Activated CD4-positive, CD25-positive, alpha-beta regulatory T cell treated with anti-CD3 and anti-CD28 coated beads, Interleukin-2, amount 50 U/mL, for 72 hours (primary cell): ENCODE data around the gene TCF21.
"Not testable (repeated sequence)": the region's sequence is repeated elsewhere in the genome, so short reads cannot be mapped to it uniquely, and the experiment has no call there.

Experiments
- DNase-seq: peaks from one replicate; pipeline ENCODE4 v3.0.0; 2021

Gene TCF21

DNA sequence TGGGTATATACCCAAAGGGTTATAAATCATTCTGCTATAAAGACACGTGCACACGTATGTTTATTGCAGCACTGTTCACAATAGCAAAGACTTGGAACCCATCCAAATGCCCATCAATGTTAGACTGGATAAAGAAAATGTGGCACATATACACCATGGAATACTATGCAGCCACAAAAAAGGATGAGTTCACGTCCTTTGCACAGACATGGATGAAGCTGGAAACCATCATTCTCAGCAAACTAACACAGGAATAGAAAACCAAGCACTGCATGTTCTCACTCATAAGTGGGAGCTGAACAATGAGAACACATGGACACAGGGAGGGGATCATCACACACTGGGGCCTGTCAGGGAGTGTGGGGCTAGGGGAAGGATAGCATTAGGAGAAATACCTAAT lies 47.4 kb downstream of the TCF21 start:
- DNase-seq = not testable (repeated sequence)

DNA sequence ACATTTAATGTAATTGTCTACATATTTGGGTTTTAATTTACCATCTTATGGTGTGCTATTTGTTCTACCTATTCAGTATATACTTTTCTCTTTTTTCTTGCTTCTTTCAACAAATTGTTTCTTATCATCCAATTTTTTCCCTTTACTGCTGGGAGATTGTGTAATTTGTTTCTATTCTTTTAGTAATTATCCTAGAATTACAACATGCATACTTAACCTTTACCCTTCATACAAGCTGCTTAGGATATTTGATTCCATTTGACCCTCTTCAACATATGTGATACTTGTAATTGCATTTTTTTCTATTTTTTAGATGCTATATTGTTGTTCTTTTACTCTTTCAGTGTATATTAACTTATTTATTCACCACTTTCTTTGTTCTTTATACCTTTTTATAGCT lies 49.0 kb downstream of the TCF21 start:
- DNase-seq = no peak

DNA sequence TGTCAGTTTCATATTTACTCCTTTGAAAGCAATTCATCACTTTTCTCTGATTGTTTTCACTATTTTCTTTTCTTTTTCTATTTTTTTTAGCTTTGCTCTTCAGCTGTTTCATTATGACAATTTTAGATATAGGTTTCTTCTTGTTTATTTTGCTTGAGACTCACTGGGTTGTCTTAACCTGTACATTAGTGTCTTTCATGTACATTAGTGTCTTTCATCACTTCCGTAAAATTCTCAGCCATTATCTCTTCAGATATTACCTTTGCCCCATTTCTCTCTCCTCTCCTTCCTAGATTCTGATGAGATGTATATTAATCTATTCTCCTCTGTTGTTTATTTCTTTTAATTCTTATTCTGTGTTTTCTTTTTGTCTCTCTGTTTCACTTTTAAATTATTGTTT lies 49.6 kb downstream of the TCF21 start:
- no peak for DNase-seq

DNA sequence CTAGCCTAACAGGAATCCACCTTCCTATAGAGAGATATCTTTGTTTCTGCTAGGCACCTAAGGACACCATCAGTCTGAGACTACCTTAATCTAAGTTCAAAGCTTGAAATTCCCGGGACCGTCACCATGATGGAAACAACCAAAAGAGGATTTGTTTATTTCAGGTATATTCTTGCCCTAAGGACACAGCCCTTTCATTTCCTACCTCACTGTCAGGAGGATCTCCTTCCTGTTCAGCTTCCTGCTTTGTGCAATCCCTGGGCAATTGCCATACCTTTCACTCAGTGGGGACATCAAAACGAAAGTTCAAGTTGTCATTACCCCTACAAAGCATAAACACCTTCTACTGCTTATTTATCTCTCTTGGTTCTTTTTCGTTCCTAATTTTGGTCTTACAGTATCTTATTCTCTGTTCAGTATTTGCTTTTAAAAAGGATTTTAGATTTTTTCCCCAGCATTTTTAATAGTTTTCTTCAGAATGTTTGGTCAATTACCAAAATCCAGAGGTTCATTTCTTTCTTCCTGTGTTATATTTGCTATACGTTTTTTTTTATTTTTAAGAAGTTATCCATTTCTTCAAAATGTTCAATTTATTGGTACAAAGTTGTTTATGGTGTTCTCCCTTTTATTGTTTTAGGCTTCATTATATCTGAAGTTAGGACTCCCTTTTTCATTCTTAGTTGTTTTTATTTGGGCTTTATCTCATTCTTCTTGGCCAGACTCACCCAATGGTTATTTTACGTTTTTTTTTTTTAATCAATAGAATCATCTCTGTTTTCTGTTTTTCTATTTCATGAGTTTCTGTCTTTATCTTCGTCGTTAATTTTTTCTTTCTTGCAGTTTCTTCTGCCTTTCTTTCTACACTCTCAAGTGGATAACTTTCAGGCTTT lies 51.1 kb downstream of the TCF21 start:
- DNase-seq = no peak
